Measurements from ENCODE around the gene MFF.

GRCh38 chr2:227373389-227373788 is 48.3 kb downstream of the MFF start:
- TF ChIP-seq CTCF (IDR thresholded peaks at IDR 0.05; ENCODE audit: insufficient read depth, low read length, poor library complexity, severe bottlenecking) (no peak), EZH2phosphoT487 (conservative IDR thresholded peaks at IDR 0.05; ENCODE audit: low read length) (no peak)
